Hematopoietic multipotent progenitor cell treated with erythropoietin and hydrocortisone succinate and interleukin-3 and kit ligand, for 15 days (in vitro differentiated cells): Measurements from ENCODE around the gene FTH1.

Source experiments
- DNase-seq: peaks from one replicate; pipeline ENCODE4 v3.0.0-alpha.2; 2015; ENCODE audit warnings: low spot score

The FTH1 gene

GRCh38 chr11:61978703-61979661 lies 11.5 kb upstream of the FTH1 start:
- no peak for DNase-seq

GRCh38 chr11:61976813-61977475 lies 9.5 kb upstream of the FTH1 start:
- DNase-seq: no peak

GRCh38 chr11:61976420-61976800 lies 9.0 kb upstream of the FTH1 start:
- no peak for DNase-seq

GRCh38 chr11:61975638-61976419 lies 8.4 kb upstream of the FTH1 start:
- no peak for DNase-seq

GRCh38 chr11:61974766-61975631 lies 7.6 kb upstream of the FTH1 start:
- DNase-seq: no peak

- no peak for DNase-seq
Observed at GRCh38 chr11:61973476-61974162, 6.2 kb upstream of the FTH1 start.

- DNase-seq: peak; percentile 38
Observed at GRCh38 chr11:61972672-61973475, 5.4 kb upstream of the FTH1 start.

GRCh38 chr11:61972112-61972671 lies 4.8 kb upstream of the FTH1 start:
- peak; percentile 57 for DNase-seq

- peak; percentile 93 for DNase-seq
Observed at GRCh38 chr11:61971248-61972111, 4.0 kb upstream of the FTH1 start.

- DNase-seq: peak; percentile 39
Observed at GRCh38 chr11:61969838-61970662, 2.6 kb upstream of the FTH1 start.

- no peak for DNase-seq
Observed at GRCh38 chr11:61969391-61969758, 1.9 kb upstream of the FTH1 start.

GRCh38 chr11:61968758-61969390 lies 1.4 kb upstream of the FTH1 start:
- DNase-seq: no peak

GRCh38 chr11:61967924-61968757 lies 707 bp upstream of the FTH1 start:
- peak; percentile 63 for DNase-seq

GRCh38 chr11:61966734-61967115 lies 709 bp downstream of the FTH1 start:
- peak; percentile 82 for DNase-seq

GRCh38 chr11:61964666-61965271 lies 2.7 kb downstream of the FTH1 start:
- peak; percentile 67 for DNase-seq

- peak; percentile 33 for DNase-seq
Observed at GRCh38 chr11:61964058-61964665, 3.3 kb downstream of the FTH1 start.
